GM23248 (cell line): Measurements from ENCODE around the gene PLEKHA6.

Source experiments
- EZH2 ChIP-seq: fragments of 200-600 bp; sonication (generic); IDR thresholded peaks from 2 replicates; pipeline ENCODE4 v1.6.1; 2018; ENCODE audit warnings: antibody characterized with exemption, mild to moderate bottlenecking; ENCODE audit not compliant: insufficient read depth, poor library complexity, severe bottlenecking
- EZH2phosphoT487 ChIP-seq: fragments of 200-600 bp; sonication (generic); IDR thresholded peaks from 2 replicates; pipeline ENCODE4 v1.6.1; 2018; ENCODE audit warnings: antibody characterized with exemption, moderate library complexity, mild to moderate bottlenecking, low read depth; ENCODE audit not compliant: insufficient read depth

- TF ChIP-seq EZH2 (no peak), EZH2phosphoT487 (no peak)
These were observed 101.3 kb downstream of the PLEKHA6 start for GRCh38 chr1:204258213-204259115.
